Measurements from ENCODE around the gene SMPD2. TPM values are rescaled to one million over a fixed set of nuclear protein-coding genes. Genes with fewer than 3 reads are reported as not detected.
"Not testable (repeated sequence)": the region's sequence is repeated elsewhere in the genome, so short reads cannot be mapped to it uniquely, and the experiment has no call there.

The SMPD2 gene
- total RNA-seq, 1 donor from 2014 or later: 9.8 TPM

DNA sequence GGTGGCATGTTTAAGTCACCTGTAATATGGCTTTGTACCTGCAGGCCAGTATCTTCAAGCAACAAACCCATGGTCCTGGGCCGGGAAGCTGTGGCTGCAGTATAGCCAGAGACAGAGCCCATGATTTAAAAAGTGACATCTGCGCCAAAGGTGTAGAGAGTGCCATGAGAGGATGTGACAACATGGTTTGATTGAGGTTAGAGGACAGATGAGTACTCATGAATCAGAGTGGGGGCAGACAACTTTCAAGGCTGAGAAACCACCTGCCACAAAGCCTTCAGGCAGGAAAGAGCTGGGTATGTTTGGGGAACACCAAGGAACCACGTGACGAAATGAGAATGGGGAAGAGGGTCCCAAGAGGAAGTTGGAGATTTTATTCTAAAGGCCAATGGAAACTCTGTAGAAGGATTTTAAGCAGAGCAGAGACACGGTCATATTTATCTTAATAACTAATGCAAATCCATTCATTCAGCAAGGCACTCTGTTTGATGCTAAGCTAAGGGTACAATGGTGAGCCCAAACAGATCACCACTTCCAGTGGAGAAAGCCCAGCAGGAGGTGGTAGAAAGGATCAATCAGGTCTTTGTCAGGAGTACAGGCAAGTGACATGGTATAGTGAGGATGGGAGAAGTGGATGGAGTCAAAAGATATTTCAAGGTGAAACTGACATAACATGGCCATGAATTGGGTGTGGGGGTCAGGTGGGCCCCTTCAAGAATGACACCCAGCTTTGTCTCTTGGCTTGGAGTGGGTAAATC lies 18.4 kb downstream of the SMPD2 start:
- DNase-seq (ENCODE audit: low spot score in 2 of 2, unreplicated experiment in 2 of 2): no peak
- TF ChIP-seq CTCF (IDR thresholded peaks at IDR 0.05; ENCODE audit: unreplicated experiment): no peak
- Mint-ChIP-seq H3K9me3 (no peaks in the 10 kb centered on the region), H3K4me1 (peaks cover 8% of the 10 kb centered on the region), H3K4me3 (no peak overlapping the region), H3K27me3 (ENCODE audit: low read depth) (peaks cover 23% of the 10 kb centered on the region), H3K27ac (no peak overlapping the region), H3K36me3 (peaks cover 16% of the 10 kb centered on the region)

GRCh38 chr6:109460161-109460829 lies 19.8 kb downstream of the SMPD2 start:
- peaks cover 18% of the 10 kb centered on the region for H3K27me3 Mint-ChIP-seq (ENCODE audit: low read depth)
- H3K27ac Mint-ChIP-seq: no peak overlapping the region
- H3K4me3 Mint-ChIP-seq: no peak overlapping the region
- peaks cover 23% of the 10 kb centered on the region for H3K36me3 Mint-ChIP-seq
- H3K4me1 Mint-ChIP-seq: peaks cover 4% of the 10 kb centered on the region
- no peak for DNase-seq (ENCODE audit: low spot score in 2 of 2, unreplicated experiment in 2 of 2)
- no peak for TF ChIP-seq CTCF (IDR thresholded peaks at IDR 0.05; ENCODE audit: unreplicated experiment)
- no peaks in the 10 kb centered on the region for H3K9me3 Mint-ChIP-seq

DNA sequence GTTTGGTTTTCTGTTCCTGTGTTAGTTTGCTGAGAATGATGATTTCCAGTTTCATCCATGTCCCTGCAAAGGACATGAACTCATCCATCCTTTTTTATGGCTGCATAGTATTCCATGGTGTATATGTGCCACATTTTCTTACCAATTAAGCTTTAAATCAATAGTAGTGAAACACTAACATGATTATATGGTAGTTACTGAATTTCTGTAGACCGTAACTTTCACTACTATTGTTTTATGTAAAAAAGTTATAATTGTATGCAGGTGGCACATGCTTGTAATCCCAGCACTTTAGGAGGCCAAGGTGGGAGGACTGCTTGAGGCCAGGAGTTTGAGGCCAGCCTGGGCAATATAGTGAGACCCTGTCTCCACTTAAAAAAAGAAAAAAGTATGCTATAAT lies 20.7 kb downstream of the SMPD2 start:
- DNase-seq (ENCODE audit: low spot score in 2 of 2, unreplicated experiment in 2 of 2): not testable (repeated sequence)

GRCh38 chr6:109461733-109462526 lies 21.4 kb downstream of the SMPD2 start:
- H3K4me1 Mint-ChIP-seq: no peaks in the 10 kb centered on the region
- H3K36me3 Mint-ChIP-seq: peaks cover 27% of the 10 kb centered on the region
- no peak overlapping the region for H3K27ac Mint-ChIP-seq

More for the DNA sequence above, 20.7 kb downstream of the SMPD2 start:
- not testable (repeated sequence) for H3K4me3 Mint-ChIP-seq, H3K4me1 Mint-ChIP-seq, H3K27ac Mint-ChIP-seq, H3K9me3 Mint-ChIP-seq
- H3K36me3 Mint-ChIP-seq: peaks cover 27% of the 10 kb centered on the region
- H3K27me3 Mint-ChIP-seq (ENCODE audit: low read depth): peaks cover 16% of the 10 kb centered on the region

DNA sequence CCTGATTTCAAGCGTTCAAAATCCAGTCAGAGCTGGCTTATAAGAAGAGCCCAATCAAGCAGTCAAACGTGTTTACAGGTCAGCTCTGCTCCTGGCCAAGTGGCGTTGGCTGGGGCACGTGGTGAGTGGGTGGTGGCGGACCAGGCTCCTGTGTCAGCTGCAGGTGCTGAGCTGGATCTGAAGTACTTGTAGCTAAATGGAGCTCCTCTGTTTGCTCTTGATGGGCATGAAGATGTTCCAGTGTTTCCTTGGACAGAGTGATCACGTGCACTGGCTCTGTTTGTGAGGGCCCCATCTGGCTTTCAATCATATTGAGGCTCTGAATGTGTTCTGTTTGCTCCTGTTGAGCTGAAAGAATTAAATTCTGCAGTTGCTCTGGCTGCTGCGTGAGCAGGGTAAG lies 25.2 kb downstream of the SMPD2 start:
- peaks cover 39% of the 10 kb centered on the region for H3K36me3 Mint-ChIP-seq
- H3K27ac Mint-ChIP-seq: no peak overlapping the region
- TF ChIP-seq CTCF (IDR thresholded peaks at IDR 0.05; ENCODE audit: unreplicated experiment): no peak
- H3K4me1 Mint-ChIP-seq: no peaks in the 10 kb centered on the region
- no peaks in the 10 kb centered on the region for H3K27me3 Mint-ChIP-seq (ENCODE audit: low read depth)
- H3K4me3 Mint-ChIP-seq: no peak overlapping the region
- no peaks in the 10 kb centered on the region for H3K9me3 Mint-ChIP-seq
- no peak for DNase-seq (ENCODE audit: low spot score in 2 of 2, unreplicated experiment in 2 of 2)

More at GRCh38 chr6:109461733-109462526, 21.4 kb downstream of the SMPD2 start:
- Mint-ChIP-seq H3K9me3 (no peaks in the 10 kb centered on the region), H3K27me3 (ENCODE audit: low read depth) (peaks cover 9% of the 10 kb centered on the region), H3K4me3 (no peak overlapping the region)
- TF ChIP-seq CTCF (IDR thresholded peaks at IDR 0.05; ENCODE audit: unreplicated experiment): no peak
- DNase-seq (ENCODE audit: low spot score in 2 of 2, unreplicated experiment in 2 of 2): no peak

Data from mesothelial cell of epicardium (in vitro differentiated cells).